ENCODE results near the gene GMPPB.

The GMPPB gene

GRCh38 chr3:49716691-49717210 lies 7.0 kb downstream of the GMPPB start:
- TF ChIP-seq ZBTB7A (IDR thresholded peaks at IDR 0.05; ENCODE audit: low read depth) (no peak), TEAD4 (IDR thresholded peaks at IDR 0.05) (no peak), CEBPB (IDR thresholded peaks at IDR 0.05) (no peak), YY1 (IDR thresholded peaks at IDR 0.05; ENCODE audit: low read depth) (no peak), FOXM1 (IDR thresholded peaks at IDR 0.05; ENCODE audit: borderline replicate concordance, low read depth) (no peak), EP300 (IDR thresholded peaks at IDR 0.05; ENCODE audit: borderline replicate concordance) (no peak), RAD21 (IDR thresholded peaks at IDR 0.05; ENCODE audit: low read depth) (no peak), CREB1 (IDR thresholded peaks at IDR 0.05; ENCODE audit: low read depth) (no peak), TCF12 (IDR thresholded peaks at IDR 0.05; ENCODE audit: low read depth) (no peak)
- TF ChIP-seq, protein P1, sequence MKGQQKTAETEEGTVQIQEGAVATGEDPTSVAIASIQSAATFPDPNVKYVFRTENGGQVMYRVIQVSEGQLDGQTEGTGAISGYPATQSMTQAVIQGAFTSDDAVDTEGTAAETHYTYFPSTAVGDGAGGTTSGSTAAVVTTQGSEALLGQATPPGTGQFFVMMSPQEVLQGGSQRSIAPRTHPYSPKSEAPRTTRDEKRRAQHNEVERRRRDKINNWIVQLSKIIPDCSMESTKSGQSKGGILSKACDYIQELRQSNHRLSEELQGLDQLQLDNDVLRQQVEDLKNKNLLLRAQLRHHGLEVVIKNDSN (IDR thresholded peaks at IDR 0.05): no peak

DNA sequence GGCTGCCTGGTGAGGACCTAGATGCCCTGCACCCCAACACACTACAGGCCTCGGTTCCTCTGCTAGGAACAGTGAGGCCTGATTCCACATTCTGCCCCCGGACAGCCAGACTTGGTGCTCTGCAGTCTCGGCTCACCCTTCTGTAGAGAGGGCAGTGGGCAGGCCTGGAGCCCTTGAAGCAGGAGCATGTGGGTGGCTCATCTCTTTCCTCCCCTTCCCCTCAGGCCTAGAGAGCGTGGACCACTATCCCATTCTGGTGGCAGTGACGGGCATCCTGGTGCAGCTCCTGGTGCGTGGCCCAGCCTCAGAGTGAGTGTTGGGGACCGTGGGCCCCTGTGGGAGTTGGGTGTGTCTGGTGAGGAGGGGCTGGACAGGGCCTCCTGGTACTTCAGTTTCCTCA lies 7.6 kb downstream of the GMPPB start:
- no peak for TF ChIP-seq TAF1 (IDR thresholded peaks at IDR 0.05; ENCODE audit: low read depth)
- TF ChIP-seq RAD21 (IDR thresholded peaks at IDR 0.05; ENCODE audit: low read depth): no peak
- TF ChIP-seq FOXM1 (IDR thresholded peaks at IDR 0.05; ENCODE audit: borderline replicate concordance, low read depth): no peak
- no peak for TF ChIP-seq TCF12 (IDR thresholded peaks at IDR 0.05; ENCODE audit: low read depth)
- TF ChIP-seq YY1 (IDR thresholded peaks at IDR 0.05; ENCODE audit: low read depth): no peak
- TF ChIP-seq CEBPB (IDR thresholded peaks at IDR 0.05): no peak
- no peak for TF ChIP-seq EP300 (IDR thresholded peaks at IDR 0.05; ENCODE audit: borderline replicate concordance)
- TF ChIP-seq CREB1 (IDR thresholded peaks at IDR 0.05; ENCODE audit: low read depth): no peak
- TF ChIP-seq, protein P1 (IDR thresholded peaks at IDR 0.05): no peak
- TF ChIP-seq NFIC (IDR thresholded peaks at IDR 0.05): no peak
- TF ChIP-seq EGR1 (IDR thresholded peaks at IDR 0.05): no peak
- TF ChIP-seq ZBTB7A (IDR thresholded peaks at IDR 0.05; ENCODE audit: low read depth): no peak
- TF ChIP-seq REST (IDR thresholded peaks at IDR 0.05; ENCODE audit: low read depth): no peak
- TF ChIP-seq TEAD4 (IDR thresholded peaks at IDR 0.05): no peak
- TF ChIP-seq, protein P2, sequence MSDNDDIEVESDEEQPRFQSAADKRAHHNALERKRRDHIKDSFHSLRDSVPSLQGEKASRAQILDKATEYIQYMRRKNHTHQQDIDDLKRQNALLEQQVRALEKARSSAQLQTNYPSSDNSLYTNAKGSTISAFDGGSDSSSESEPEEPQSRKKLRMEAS (IDR thresholded peaks at IDR 0.05): no peak

GRCh38 chr3:49715611-49716121 lies 8.1 kb downstream of the GMPPB start:
- no peak for TF ChIP-seq FOXM1 (IDR thresholded peaks at IDR 0.05; ENCODE audit: borderline replicate concordance, low read depth)
- TF ChIP-seq, protein P2 (IDR thresholded peaks at IDR 0.05): no peak
- TF ChIP-seq NFIC (IDR thresholded peaks at IDR 0.05): no peak
- TF ChIP-seq RAD21 (IDR thresholded peaks at IDR 0.05; ENCODE audit: low read depth): no peak
- no peak for TF ChIP-seq ZBTB7A (IDR thresholded peaks at IDR 0.05; ENCODE audit: low read depth)
- no peak for TF ChIP-seq TEAD4 (IDR thresholded peaks at IDR 0.05)
- no peak for TF ChIP-seq YY1 (IDR thresholded peaks at IDR 0.05; ENCODE audit: low read depth)
- TF ChIP-seq TAF1 (IDR thresholded peaks at IDR 0.05; ENCODE audit: low read depth): no peak
- no peak for TF ChIP-seq EGR1 (IDR thresholded peaks at IDR 0.05)
- TF ChIP-seq CREB1 (IDR thresholded peaks at IDR 0.05; ENCODE audit: low read depth): no peak
- TF ChIP-seq REST (IDR thresholded peaks at IDR 0.05; ENCODE audit: low read depth): no peak

- TF ChIP-seq REST (IDR thresholded peaks at IDR 0.05; ENCODE audit: low read depth) (peak; percentile 58), TAF1 (IDR thresholded peaks at IDR 0.05; ENCODE audit: low read depth) (no peak), CREB1 (IDR thresholded peaks at IDR 0.05; ENCODE audit: low read depth) (no peak), CEBPB (IDR thresholded peaks at IDR 0.05) (no peak), ZBTB7A (IDR thresholded peaks at IDR 0.05; ENCODE audit: low read depth) (no peak)
- TF ChIP-seq, protein P1 (IDR thresholded peaks at IDR 0.05): no peak
- TF ChIP-seq, protein P2 (IDR thresholded peaks at IDR 0.05): no peak
Measured at GRCh38 chr3:49714728-49715550, 8.8 kb downstream of the GMPPB start.

All from Ishikawa (cell line).